Keratinocyte (primary cell): ENCODE results near the gene SPNS1.

Source experiments
- EZH2 ChIP-seq: IDR thresholded peaks from one replicate; pipeline ENCODE4 v1.6.1; 2012; ENCODE audit warnings: inconsistent platforms, mild to moderate bottlenecking, low read length, moderate library complexity
- TF ChIP-seq, protein P1 (sequence below), 3 experiments: IDR thresholded peaks in 1 of 3; conservative IDR thresholded peaks in 1 of 3; optimal IDR thresholded peaks in 1 of 3; 2 replicates in 2 of 3; 3 replicates in 1 of 3; pipeline versions ENCODE3 to v1.5.1; 2011; ENCODE audit warnings: low read length in 3 of 3, mild to moderate bottlenecking in 3 of 3, moderate library complexity in 2 of 3, control low read depth in 1 of 3, inconsistent platforms in 1 of 3; ENCODE audit not compliant: insufficient read depth in 2 of 3; ENCODE audit errors: extremely low read depth in 1 of 3

DNA sequence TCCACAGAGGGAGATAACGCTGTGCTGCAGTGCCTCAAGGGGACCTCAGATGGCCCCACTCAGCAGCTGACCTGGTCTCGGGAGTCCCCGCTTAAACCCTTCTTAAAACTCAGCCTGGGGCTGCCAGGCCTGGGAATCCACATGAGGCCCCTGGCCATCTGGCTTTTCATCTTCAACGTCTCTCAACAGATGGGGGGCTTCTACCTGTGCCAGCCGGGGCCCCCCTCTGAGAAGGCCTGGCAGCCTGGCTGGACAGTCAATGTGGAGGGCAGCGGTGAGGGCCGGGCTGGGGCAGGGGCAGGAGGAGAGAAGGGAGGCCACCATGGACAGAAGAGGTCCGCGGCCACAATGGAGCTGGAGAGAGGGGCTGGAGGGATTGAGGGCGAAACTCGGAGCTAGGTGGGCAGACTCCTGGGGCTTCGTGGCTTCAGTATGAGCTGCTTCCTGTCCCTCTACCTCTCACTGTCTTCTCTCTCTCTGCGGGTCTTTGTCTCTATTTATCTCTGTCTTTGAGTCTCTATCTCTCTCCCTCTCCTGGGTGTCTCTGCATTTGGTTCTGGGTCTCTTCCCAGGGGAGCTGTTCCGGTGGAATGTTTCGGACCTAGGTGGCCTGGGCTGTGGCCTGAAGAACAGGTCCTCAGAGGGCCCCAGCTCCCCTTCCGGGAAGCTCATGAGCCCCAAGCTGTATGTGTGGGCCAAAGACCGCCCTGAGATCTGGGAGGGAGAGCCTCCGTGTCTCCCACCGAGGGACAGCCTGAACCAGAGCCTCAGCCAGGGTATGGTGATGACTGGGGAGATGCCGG is 42.0 kb upstream of the SPNS1 start:
- TF ChIP-seq, protein P1, sequence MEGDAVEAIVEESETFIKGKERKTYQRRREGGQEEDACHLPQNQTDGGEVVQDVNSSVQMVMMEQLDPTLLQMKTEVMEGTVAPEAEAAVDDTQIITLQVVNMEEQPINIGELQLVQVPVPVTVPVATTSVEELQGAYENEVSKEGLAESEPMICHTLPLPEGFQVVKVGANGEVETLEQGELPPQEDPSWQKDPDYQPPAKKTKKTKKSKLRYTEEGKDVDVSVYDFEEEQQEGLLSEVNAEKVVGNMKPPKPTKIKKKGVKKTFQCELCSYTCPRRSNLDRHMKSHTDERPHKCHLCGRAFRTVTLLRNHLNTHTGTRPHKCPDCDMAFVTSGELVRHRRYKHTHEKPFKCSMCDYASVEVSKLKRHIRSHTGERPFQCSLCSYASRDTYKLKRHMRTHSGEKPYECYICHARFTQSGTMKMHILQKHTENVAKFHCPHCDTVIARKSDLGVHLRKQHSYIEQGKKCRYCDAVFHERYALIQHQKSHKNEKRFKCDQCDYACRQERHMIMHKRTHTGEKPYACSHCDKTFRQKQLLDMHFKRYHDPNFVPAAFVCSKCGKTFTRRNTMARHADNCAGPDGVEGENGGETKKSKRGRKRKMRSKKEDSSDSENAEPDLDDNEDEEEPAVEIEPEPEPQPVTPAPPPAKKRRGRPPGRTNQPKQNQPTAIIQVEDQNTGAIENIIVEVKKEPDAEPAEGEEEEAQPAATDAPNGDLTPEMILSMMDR (optimal IDR thresholded peaks at IDR 0.05 in 1 of 3, IDR thresholded peaks at IDR 0.05 in 1 of 3, conservative IDR thresholded peaks at IDR 0.05 in 1 of 3; ENCODE audit: extremely low read depth in 1 of 3, insufficient read depth in 2 of 3, low read length in 3 of 3): no peak
- no peak for TF ChIP-seq EZH2
